Measurements from ENCODE around the gene DCLRE1A.

DNA sequence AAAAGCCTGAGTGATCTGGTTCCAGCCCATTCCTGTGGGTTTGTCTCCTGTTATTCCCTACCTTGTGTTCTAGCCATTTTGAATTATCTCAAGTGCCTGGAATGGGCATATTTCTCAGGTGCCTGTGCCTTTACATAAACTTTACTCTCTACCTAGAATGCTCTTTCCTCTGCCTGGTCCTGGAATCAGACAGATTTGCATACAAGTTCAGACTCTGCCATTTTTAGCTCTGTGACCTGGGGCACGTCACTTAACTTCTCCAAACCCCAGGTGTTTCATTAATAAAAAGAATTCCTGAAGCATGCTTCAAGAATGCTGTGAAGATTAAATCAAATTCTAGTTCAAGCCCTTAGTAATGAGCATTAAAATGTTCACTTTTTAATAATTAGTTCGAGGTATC lies 7.8 kb downstream of the DCLRE1A start:
- TF ChIP-seq, protein P1, sequence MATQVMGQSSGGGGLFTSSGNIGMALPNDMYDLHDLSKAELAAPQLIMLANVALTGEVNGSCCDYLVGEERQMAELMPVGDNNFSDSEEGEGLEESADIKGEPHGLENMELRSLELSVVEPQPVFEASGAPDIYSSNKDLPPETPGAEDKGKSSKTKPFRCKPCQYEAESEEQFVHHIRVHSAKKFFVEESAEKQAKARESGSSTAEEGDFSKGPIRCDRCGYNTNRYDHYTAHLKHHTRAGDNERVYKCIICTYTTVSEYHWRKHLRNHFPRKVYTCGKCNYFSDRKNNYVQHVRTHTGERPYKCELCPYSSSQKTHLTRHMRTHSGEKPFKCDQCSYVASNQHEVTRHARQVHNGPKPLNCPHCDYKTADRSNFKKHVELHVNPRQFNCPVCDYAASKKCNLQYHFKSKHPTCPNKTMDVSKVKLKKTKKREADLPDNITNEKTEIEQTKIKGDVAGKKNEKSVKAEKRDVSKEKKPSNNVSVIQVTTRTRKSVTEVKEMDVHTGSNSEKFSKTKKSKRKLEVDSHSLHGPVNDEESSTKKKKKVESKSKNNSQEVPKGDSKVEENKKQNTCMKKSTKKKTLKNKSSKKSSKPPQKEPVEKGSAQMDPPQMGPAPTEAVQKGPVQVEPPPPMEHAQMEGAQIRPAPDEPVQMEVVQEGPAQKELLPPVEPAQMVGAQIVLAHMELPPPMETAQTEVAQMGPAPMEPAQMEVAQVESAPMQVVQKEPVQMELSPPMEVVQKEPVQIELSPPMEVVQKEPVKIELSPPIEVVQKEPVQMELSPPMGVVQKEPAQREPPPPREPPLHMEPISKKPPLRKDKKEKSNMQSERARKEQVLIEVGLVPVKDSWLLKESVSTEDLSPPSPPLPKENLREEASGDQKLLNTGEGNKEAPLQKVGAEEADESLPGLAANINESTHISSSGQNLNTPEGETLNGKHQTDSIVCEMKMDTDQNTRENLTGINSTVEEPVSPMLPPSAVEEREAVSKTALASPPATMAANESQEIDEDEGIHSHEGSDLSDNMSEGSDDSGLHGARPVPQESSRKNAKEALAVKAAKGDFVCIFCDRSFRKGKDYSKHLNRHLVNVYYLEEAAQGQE (IDR thresholded peaks at IDR 0.05; ENCODE audit: unreplicated experiment), result no peak
- TF ChIP-seq STAT1 (IDR thresholded peaks at IDR 0.05; ENCODE audit: unreplicated experiment), result no peak
- TF ChIP-seq, protein P2, sequence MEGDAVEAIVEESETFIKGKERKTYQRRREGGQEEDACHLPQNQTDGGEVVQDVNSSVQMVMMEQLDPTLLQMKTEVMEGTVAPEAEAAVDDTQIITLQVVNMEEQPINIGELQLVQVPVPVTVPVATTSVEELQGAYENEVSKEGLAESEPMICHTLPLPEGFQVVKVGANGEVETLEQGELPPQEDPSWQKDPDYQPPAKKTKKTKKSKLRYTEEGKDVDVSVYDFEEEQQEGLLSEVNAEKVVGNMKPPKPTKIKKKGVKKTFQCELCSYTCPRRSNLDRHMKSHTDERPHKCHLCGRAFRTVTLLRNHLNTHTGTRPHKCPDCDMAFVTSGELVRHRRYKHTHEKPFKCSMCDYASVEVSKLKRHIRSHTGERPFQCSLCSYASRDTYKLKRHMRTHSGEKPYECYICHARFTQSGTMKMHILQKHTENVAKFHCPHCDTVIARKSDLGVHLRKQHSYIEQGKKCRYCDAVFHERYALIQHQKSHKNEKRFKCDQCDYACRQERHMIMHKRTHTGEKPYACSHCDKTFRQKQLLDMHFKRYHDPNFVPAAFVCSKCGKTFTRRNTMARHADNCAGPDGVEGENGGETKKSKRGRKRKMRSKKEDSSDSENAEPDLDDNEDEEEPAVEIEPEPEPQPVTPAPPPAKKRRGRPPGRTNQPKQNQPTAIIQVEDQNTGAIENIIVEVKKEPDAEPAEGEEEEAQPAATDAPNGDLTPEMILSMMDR (conservative IDR thresholded peaks at IDR 0.05; ENCODE audit: low read depth in 2 of 2), result no peak
- no peak for TF ChIP-seq EZH2 (IDR thresholded peaks at IDR 0.05; ENCODE audit: low read depth, unreplicated experiment)
- no peak for TF ChIP-seq EZH2phosphoT487 (IDR thresholded peaks at IDR 0.05; ENCODE audit: unreplicated experiment)
- no peak for TF ChIP-seq POLR2AphosphoS5 (IDR thresholded peaks at IDR 0.05; ENCODE audit: low read depth)
- TF ChIP-seq, protein P3, sequence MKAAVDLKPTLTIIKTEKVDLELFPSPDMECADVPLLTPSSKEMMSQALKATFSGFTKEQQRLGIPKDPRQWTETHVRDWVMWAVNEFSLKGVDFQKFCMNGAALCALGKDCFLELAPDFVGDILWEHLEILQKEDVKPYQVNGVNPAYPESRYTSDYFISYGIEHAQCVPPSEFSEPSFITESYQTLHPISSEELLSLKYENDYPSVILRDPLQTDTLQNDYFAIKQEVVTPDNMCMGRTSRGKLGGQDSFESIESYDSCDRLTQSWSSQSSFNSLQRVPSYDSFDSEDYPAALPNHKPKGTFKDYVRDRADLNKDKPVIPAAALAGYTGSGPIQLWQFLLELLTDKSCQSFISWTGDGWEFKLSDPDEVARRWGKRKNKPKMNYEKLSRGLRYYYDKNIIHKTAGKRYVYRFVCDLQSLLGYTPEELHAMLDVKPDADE (IDR thresholded peaks at IDR 0.05), result no peak
- no peak for TF ChIP-seq ZNF331 (CRISPR knock-in tag; IDR thresholded peaks at IDR 0.05; ENCODE audit: low read depth)
- no peak for TF ChIP-seq CREB1 (CRISPR knock-in tag; IDR thresholded peaks at IDR 0.05; ENCODE audit: low read depth)
- TF ChIP-seq JUNB (IDR thresholded peaks at IDR 0.05; ENCODE audit: unreplicated experiment), result no peak
- no peak for TF ChIP-seq ZNF114 (CRISPR knock-in tag; IDR thresholded peaks at IDR 0.05)

All from GM23338 (cell line).